DOHH2 (cell line): ENCODE results near the gene COL26A1.

Experiments used
- H3F3A ChIP-seq: fragments of 200-600 bp; sonication (generic), shearing (Covaris generic); 2 replicates; pipeline ENCODE4 v1.6.0; 2016; ENCODE audit warnings: antibody characterized with exemption, mild to moderate bottlenecking; ENCODE audit not compliant: control insufficient read depth, insufficient read depth
- H3K27ac ChIP-seq: fragments of 200-600 bp; sonication (generic); 2 replicates; pipeline ENCODE4 v1.5.1; 2014; ENCODE audit warnings: low read depth, mild to moderate bottlenecking, low read length, moderate library complexity
- H3K27me3 ChIP-seq: fragments of 200-600 bp; sonication (generic); 2 replicates; pipeline ENCODE4 v1.6.1; 2014; ENCODE audit warnings: mild to moderate bottlenecking, low read length, mixed read lengths; ENCODE audit not compliant: control insufficient read depth
- H3K36me3 ChIP-seq: fragments of 200-600 bp; sonication (generic); 2 replicates; pipeline ENCODE4 v1.6.1; 2014; ENCODE audit warnings: mild to moderate bottlenecking, low read length, moderate library complexity, mixed read lengths; ENCODE audit not compliant: control insufficient read depth
- H3K4me1 ChIP-seq: fragments of 200-600 bp; sonication (generic); 2 replicates; pipeline ENCODE4 v1.6.1; 2014; ENCODE audit warnings: mild to moderate bottlenecking, low read length, mixed read lengths; ENCODE audit not compliant: control insufficient read depth
- H3K4me2 ChIP-seq: fragments of 200-600 bp; sonication (generic); 2 replicates; pipeline ENCODE4 v1.6.0; 2014; ENCODE audit warnings: mild to moderate bottlenecking, low read length, moderate library complexity
- H3K4me3 ChIP-seq: fragments of 200-600 bp; sonication (generic); 2 replicates; pipeline ENCODE4 v1.5.1; 2014; ENCODE audit warnings: mild to moderate bottlenecking, low read length, mixed read lengths
- H3K79me2 ChIP-seq: fragments of 200-600 bp; sonication (generic); 2 replicates; pipeline ENCODE4 v1.6.1; 2014; ENCODE audit warnings: mild to moderate bottlenecking, low read length, mixed read lengths; ENCODE audit not compliant: control insufficient read depth
- H3K9me2 ChIP-seq: fragments of 200-600 bp; sonication (generic); replicated peaks from 2 replicates; pipeline ENCODE4 v1.6.1; 2014; ENCODE audit warnings: mild to moderate bottlenecking, low read length, mixed read lengths; ENCODE audit not compliant: control insufficient read depth
- H3K9me3 ChIP-seq: fragments of 200-600 bp; sonication (generic); 2 replicates; pipeline ENCODE4 v1.6.1; 2014; ENCODE audit warnings: antibody characterized with exemption, low read length, mixed read lengths; ENCODE audit not compliant: control insufficient read depth, insufficient read depth
- H4K20me1 ChIP-seq: fragments of 200-600 bp; sonication (generic); 2 replicates; pipeline ENCODE4 v1.6.0; 2014; ENCODE audit warnings: low read depth, mild to moderate bottlenecking, antibody characterized with exemption, low read length, moderate library complexity; ENCODE audit not compliant: control insufficient read depth, insufficient read depth
- EZH2phosphoT487 ChIP-seq: fragments of 200-600 bp; sonication (generic); IDR thresholded peaks from 2 replicates; pipeline ENCODE4 v1.6.1; 2017; ENCODE audit warnings: borderline replicate concordance, mild to moderate bottlenecking, antibody characterized with exemption, low read length, moderate library complexity, mixed read lengths
- TF ChIP-seq, protein P1 (sequence below): fragments of 200-600 bp; sonication (generic); IDR thresholded peaks from one replicate; pipeline ENCODE4 v1.5.1; 2014; ENCODE audit warnings: antibody characterized with exemption, mild to moderate bottlenecking, low read depth, low read length; ENCODE audit not compliant: poor library complexity, severe bottlenecking

The COL26A1 gene

DNA sequence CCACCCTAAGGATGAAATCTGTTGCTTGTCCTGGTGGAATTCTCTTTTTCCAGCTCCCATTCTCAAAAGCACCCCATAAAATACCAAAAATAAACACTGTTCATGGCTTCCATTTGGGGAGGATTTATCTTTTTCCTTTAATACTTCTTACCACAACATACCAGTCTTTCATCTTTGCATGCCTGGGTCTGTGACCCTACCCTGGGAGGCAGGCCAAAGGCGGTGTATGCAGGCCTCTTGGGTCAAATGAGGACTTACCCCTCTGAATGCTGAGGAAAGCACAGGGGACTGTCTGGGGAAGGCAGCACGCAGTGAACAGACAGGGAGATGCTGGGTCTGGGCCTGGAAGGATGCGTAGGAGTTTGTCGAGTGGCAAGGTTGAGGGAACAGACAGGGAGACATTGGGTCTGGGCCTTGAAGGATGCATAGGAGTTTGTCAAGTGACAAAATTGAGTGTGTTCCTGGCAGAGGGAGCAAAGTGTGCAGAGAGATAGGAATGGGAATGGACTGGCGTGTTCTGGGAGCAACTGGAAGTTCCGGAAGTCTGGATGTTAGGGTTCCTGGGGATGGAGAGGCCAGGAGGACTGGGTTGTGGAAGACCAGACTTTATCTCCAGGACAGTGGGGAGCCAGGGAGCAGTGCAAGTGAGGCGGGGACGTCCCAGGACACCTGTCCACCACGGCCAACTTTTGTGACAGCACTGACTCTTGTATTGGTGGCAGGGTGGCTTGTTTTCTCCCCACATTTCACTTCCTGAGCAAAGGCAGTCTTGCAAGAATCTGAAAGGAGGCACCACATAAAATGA lies 225.7 kb downstream of the COL26A1 start:
- Histone ChIP-seq H3K27me3 (peaks cover 2% of the 10 kb centered on the region; the same call in 1 of the 2 replicates), H3K36me3 (no peaks in the 10 kb centered on the region), H3K27ac (no peak overlapping the region), H3K4me2 (no peak overlapping the region), H3K4me3 (no peak overlapping the region), H3F3A (no peaks in the 10 kb centered on the region), H3K9me2 (no peaks in the 10 kb centered on the region), H3K4me1 (no peaks in the 10 kb centered on the region), H4K20me1 (no peaks in the 10 kb centered on the region), H3K79me2 (no peaks in the 10 kb centered on the region), H3K9me3 (peaks cover 6% of the 10 kb centered on the region; the same call in 1 of the 2 replicates)
- TF ChIP-seq EZH2phosphoT487: no peak
- TF ChIP-seq, protein P1, sequence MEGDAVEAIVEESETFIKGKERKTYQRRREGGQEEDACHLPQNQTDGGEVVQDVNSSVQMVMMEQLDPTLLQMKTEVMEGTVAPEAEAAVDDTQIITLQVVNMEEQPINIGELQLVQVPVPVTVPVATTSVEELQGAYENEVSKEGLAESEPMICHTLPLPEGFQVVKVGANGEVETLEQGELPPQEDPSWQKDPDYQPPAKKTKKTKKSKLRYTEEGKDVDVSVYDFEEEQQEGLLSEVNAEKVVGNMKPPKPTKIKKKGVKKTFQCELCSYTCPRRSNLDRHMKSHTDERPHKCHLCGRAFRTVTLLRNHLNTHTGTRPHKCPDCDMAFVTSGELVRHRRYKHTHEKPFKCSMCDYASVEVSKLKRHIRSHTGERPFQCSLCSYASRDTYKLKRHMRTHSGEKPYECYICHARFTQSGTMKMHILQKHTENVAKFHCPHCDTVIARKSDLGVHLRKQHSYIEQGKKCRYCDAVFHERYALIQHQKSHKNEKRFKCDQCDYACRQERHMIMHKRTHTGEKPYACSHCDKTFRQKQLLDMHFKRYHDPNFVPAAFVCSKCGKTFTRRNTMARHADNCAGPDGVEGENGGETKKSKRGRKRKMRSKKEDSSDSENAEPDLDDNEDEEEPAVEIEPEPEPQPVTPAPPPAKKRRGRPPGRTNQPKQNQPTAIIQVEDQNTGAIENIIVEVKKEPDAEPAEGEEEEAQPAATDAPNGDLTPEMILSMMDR: no peak

DNA sequence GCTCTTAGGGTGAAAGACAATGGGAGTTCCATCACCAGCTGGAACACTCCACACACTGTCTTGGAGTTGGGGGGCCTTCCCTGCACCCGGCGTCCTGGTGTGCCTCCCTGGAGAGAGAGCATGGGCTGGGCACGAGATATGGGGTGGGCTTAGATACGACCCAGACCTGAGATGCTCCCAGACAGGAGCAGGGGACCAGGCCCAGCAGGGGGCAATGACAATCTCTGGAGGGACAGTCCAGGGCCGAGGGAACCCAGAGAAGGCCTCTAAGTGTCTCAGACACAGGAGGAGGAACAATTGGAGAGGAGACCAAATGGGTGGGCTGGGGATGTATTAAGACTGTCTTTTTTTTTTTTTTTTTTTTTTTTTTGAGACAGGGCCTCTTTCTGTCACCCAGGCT lies 226.4 kb downstream of the COL26A1 start:
- TF ChIP-seq, protein P1: no peak
- no peak for TF ChIP-seq EZH2phosphoT487
- Histone ChIP-seq H3K4me2 (no peak overlapping the region), H3K9me2 (no peaks in the 10 kb centered on the region), H3K79me2 (no peaks in the 10 kb centered on the region), H3K9me3 (peaks cover 3% of the 10 kb centered on the region; the same call in 1 of the 2 replicates), H3K4me3 (no peak overlapping the region), H3K27ac (no peak overlapping the region), H3F3A (no peaks in the 10 kb centered on the region), H3K36me3 (no peaks in the 10 kb centered on the region), H3K27me3 (no peaks in the 10 kb centered on the region), H3K4me1 (no peaks in the 10 kb centered on the region), H4K20me1 (no peaks in the 10 kb centered on the region)

DNA sequence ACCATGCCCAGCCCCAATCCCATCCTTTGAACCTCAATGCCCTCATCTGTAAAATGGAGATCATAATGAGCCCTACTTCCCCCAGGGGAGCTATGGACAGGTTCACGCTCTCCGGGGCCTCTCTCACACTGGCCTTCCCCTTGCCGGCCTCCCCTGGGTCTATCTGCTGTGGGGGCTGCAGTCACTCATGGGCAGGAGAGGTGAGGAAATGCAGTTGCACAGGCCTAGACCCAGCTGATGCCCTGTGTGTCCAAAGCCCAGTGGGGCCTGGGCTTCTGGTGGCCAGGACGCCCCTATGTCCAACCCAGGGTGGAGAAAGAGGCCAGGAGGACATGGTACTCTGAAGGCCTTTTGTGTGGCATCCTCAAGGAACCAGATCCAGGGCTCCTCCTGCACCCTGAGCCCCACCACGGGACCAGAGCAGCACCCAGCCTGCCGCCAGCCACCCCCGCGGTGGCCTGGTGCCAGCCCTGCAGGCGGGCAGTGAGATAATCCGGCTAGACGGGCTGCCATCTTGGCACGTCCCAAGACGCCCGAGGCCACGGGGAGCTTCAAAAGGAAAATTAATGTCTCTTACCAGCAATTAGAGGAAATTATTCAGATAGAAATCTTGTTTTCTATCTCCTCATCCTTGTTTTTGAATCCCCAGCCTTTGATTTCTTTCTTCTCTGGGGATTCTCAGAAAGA lies 227.4 kb downstream of the COL26A1 start:
- H3F3A ChIP-seq: no peaks in the 10 kb centered on the region
- H3K27ac ChIP-seq: no peak overlapping the region
- H4K20me1 ChIP-seq: no peaks in the 10 kb centered on the region
- peaks cover 4% of the 10 kb centered on the region; the same call in 1 of the 2 replicates for H3K27me3 ChIP-seq
- no peak overlapping the region for H3K4me3 ChIP-seq
- H3K4me2 ChIP-seq: no peak overlapping the region
- no peaks in the 10 kb centered on the region for H3K36me3 ChIP-seq
- H3K79me2 ChIP-seq: no peaks in the 10 kb centered on the region
- TF ChIP-seq, protein P1: no peak
- TF ChIP-seq EZH2phosphoT487: no peak
- H3K4me1 ChIP-seq: no peaks in the 10 kb centered on the region
- H3K9me3 ChIP-seq: peaks cover 3% of the 10 kb centered on the region; the same call in 1 of the 2 replicates
- H3K9me2 ChIP-seq: no peaks in the 10 kb centered on the region
